Activated CD4-positive, alpha-beta T cell treated with anti-CD3 and anti-CD28 coated beads, Interleukin-2, amount 50 U/mL, for 48 hours (primary cell): ENCODE results near the gene MOXD1.
"Not testable (repeated sequence)": the region's sequence is repeated elsewhere in the genome, so short reads cannot be mapped to it uniquely, and the experiment has no call there.

Source experiments
- DNase-seq, 2 experiments: peaks; one replicate each; pipeline ENCODE4 v3.0.0-alpha.2; 2020

Gene MOXD1

DNA sequence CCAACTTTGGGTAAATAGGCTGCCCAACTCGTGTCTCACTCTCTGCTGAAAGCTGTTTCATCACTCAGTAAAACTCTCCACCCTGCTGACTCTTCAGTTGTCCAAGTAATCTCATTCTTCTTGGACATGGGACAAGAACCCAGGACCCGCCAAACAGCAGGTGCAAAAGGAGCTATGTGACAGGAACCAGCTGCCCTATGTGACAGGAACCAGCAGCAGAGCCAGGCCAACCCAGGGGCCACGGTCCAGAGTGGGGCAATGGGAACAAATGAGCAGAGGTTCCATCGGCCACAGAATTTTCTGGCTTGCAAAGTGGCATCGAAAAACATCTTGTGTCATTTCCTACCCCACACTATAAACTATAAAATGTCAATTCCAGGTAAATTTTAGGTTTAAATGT is 56.5 kb downstream of the MOXD1 start:
- DNase-seq: no peak

DNA sequence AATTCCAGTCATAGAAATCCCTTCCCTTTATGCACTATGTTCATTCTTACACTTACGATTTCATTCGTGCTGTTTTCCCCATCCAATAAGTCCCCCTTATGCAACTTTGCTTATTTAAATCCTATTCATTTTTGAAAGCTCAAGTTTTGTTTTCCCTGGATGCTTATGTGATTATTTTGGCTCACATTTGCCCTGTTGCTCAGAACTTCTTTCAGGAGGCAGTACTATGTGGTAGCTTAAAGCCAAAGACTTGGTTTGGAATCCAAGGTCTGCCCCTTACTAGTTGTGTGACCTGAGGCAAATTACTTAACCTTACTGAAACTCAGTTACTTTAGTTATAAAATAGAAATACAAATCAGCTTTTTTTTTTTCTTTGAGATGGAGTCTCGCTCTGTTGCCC is 59.6 kb downstream of the MOXD1 start:
- no peak for DNase-seq

- no peak for DNase-seq
These were observed 66.8 kb downstream of the MOXD1 start for GRCh38 chr6:132334521-132334885.

GRCh38 chr6:132333639-132334520 is 67.4 kb downstream of the MOXD1 start:
- DNase-seq: no peak

DNA sequence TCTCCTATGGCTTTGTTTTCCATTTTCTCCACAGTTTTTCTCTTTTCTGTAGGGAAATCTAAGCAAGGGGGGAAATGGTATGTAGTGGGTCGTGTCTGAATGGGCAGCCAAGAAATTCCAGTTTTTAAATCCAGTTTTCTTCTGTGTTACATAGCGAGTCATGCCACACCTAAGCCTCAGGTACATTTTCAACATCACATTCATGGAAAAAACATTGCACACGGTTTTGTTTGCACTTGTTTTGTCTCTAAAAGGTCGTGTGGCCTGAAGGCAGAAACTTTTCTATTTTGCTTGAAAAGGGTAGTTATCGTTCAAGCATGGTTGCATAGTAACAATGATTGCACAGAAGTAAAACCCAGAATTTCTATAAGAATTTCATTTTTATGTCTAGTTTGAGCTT is 70.5 kb downstream of the MOXD1 start:
- no peak for DNase-seq

GRCh38 chr6:132322398-132322797 is 78.9 kb downstream of the MOXD1 start:
- no peak for DNase-seq

DNA sequence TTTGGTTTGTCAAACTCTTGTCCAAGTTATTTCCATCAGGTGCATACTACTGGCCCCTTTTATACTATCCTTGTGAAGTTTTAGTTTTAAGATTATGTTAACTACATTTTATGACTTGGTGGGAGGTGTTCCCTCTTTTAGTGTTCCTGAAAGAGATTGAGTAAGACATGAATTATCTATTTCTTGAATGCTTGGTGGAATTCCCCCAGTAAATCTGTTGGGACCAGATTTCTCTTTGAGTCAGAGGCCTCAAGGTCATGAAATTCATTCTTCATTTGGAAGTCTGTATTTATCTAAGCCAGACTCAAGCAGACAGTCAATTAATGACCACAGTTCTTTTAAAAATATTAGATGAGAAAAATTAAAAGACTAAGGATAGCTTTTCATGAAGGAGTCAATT is 81.3 kb downstream of the MOXD1 start:
- no peak for DNase-seq

DNA sequence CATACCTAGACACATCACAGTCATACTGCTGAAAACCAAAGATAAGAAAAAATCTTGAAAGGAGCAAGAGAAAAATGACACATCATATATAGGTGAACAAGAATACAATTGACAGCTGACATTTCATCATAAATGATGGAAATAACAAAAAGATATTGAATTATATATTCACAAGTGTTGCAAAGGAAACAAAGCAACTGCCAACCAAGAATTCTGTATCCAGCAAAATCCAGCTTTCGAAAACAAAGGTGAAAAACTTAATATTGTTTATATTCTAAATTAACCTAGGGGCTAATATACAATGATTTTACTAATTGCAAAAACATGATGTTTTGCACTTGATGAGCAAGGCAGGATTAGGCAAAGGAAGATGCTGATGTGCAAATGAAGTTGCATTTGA is 84.3 kb downstream of the MOXD1 start:
- no peak for DNase-seq

GRCh38 chr6:132314432-132314831 is 86.8 kb downstream of the MOXD1 start:
- DNase-seq: no peak

GRCh38 chr6:132310921-132311320 is 90.4 kb downstream of the MOXD1 start:
- no peak for DNase-seq

DNA sequence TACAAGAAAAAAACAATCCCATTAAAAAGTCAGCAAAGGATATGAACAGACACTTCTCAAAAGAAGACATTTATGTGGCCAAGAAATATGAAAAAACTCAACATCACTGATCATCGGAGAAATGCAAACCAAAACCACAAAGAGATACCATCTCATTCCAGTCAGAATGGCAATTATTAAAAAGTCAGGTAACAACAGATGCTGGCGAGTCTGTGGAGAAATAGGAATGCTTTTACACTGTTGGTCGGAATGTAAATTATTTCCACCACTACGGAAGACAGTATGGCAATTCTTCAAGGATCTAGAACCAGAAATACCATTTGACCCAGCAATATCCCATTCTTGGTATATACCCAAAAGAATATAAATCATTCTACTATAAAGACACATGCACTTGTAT is 91.1 kb downstream of the MOXD1 start:
- not testable (repeated sequence) for DNase-seq

GRCh38 chr6:132304891-132305305 is 96.4 kb downstream of the MOXD1 start:
- DNase-seq: no peak

GRCh38 chr6:132300323-132300949 is 100.8 kb downstream of the MOXD1 start:
- DNase-seq: peak; percentile 16 to 17

- peak; percentile 23 to 51 for DNase-seq
These were observed 102.8 kb downstream of the MOXD1 start for GRCh38 chr6:132298344-132298949.

DNA sequence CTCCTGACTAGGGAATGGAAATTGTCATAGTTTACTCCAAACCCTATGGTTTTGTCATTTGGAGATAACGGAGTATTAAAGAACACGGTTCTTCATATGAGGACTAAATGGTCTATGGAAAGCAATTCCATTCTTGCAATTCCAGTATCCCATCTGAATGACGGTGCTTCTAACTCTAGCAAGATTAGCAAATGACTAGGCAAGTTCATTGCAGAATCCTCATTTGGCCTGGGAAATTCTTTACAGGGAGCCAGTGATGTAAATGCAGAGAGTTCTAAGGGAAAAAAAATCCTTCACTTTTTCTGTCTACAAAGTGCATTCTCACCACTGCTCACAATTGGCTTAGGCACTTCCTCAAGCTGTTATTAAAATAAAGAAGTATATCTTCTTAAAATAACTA is 111.5 kb downstream of the MOXD1 start:
- DNase-seq: no peak

GRCh38 chr6:132287101-132287500 is 114.2 kb downstream of the MOXD1 start:
- no peak for DNase-seq

- DNase-seq: no peak
These were observed 114.8 kb downstream of the MOXD1 start for GRCh38 chr6:132286298-132287019.

GRCh38 chr6:132285004-132285780 is 116.1 kb downstream of the MOXD1 start:
- no peak for DNase-seq

- no peak for DNase-seq
These were observed 118.6 kb downstream of the MOXD1 start for GRCh38 chr6:132282696-132283095.

- DNase-seq: no peak
These were observed 120.8 kb downstream of the MOXD1 start for GRCh38 chr6:132280436-132280835.

DNA sequence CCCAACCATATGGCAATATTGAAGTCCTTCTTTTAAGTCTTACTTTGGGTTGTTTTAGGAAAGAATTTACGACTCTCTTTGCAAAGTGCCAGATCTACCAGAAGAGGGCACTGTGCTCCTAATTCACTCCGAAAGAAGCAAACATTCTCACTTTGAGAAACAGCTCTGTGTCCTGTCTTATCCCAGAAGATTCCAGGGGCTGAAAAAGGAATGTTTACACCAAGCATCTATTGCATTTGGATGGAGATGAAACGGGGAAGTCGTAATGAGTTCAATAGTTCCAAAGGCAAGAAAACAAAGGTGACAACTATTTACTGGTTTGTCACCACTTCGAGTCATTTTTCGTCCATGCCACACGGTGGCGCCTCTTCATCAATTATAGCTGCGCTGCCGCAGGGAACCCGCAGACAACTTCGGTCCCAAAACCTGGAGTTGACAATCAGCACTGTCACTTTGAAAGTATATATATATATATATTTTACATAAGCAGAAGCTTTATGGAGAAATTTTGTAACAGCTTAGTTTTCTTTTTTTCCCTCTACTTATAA is 121.6 kb downstream of the MOXD1 start:
- peak; percentile 62 to 74 for DNase-seq
